Bronchial epithelial cell (primary cell): ENCODE data around the gene TP53INP2. TPM values are rescaled to one million over a fixed set of nuclear protein-coding genes. Genes with fewer than 3 reads are reported as not detected.
A peak's percentile ranks its signal among the peaks of the same experiment; 100 is the strongest.

Experiments used
- DNase-seq: peaks from one replicate; pipeline ENCODE4 v3.0.0-alpha.2; 2010; ENCODE audit warnings: low read depth
- FAIRE-seq: peaks from 2 replicates; lab custom pipeline; 2011; peaks lifted over from hg19 to GRCh38; lab: Jason Lieb, UNC
- H3K27me3 ChIP-seq: 2 replicates; pipeline ENCODE4 v1.5.1; 2011; ENCODE audit warnings: low read length; ENCODE audit not compliant: control insufficient read depth, insufficient read depth
- H3K36me3 ChIP-seq: 2 replicates; pipeline ENCODE4 v1.5.1; 2011; ENCODE audit warnings: low read length; ENCODE audit not compliant: control insufficient read depth, insufficient read depth
- H3K4me3 ChIP-seq: 2 replicates; pipeline ENCODE4 v1.5.1; 2011; ENCODE audit warnings: mild to moderate bottlenecking, low read depth, low read length, control low read depth
- total RNA-seq: library from RNA; depleted of rRNA; stranded (reverse); fragments of >200 nt; gene quantifications from 2 replicates; pipeline ENCODE4 v1.2.1, GENCODE V29; 2014
- TF ChIP-seq, protein P1 (sequence below): IDR thresholded peaks from 2 replicates; pipeline ENCODE4 v1.5.1; 2011; ENCODE audit warnings: mild to moderate bottlenecking, moderate library complexity, low read length, control low read depth, inconsistent platforms; ENCODE audit not compliant: insufficient read depth, severe bottlenecking

The TP53INP2 gene
- total RNA-seq, 1 donor from 2014 or later = 0.53 TPM

DNA sequence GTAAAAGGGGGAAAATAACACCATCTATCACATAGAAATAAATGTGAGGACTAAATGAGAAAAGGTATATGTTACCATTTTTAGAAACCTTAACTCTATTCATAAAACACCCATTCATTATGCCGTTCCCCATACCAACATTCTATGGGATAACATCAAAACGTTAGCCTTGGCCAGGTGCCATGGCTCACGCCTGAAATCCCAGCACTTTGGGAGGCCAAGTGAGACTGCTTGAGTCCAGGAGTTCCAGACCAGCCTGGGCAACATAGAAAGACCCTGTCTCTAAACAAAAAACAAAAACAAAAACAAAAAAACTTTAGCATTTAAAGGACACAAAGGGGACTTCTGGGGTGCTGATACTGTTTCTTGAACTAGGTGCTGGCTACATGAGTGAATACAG is 28.6 kb upstream of the TP53INP2 start:
- Histone ChIP-seq H3K36me3 (no peaks in the 10 kb centered on the region), H3K4me3 (no peak overlapping the region), H3K27me3 (no peaks in the 10 kb centered on the region)
- TF ChIP-seq, protein P1, sequence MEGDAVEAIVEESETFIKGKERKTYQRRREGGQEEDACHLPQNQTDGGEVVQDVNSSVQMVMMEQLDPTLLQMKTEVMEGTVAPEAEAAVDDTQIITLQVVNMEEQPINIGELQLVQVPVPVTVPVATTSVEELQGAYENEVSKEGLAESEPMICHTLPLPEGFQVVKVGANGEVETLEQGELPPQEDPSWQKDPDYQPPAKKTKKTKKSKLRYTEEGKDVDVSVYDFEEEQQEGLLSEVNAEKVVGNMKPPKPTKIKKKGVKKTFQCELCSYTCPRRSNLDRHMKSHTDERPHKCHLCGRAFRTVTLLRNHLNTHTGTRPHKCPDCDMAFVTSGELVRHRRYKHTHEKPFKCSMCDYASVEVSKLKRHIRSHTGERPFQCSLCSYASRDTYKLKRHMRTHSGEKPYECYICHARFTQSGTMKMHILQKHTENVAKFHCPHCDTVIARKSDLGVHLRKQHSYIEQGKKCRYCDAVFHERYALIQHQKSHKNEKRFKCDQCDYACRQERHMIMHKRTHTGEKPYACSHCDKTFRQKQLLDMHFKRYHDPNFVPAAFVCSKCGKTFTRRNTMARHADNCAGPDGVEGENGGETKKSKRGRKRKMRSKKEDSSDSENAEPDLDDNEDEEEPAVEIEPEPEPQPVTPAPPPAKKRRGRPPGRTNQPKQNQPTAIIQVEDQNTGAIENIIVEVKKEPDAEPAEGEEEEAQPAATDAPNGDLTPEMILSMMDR = no peak
- FAIRE-seq (no peak), DNase-seq (no peak)

DNA sequence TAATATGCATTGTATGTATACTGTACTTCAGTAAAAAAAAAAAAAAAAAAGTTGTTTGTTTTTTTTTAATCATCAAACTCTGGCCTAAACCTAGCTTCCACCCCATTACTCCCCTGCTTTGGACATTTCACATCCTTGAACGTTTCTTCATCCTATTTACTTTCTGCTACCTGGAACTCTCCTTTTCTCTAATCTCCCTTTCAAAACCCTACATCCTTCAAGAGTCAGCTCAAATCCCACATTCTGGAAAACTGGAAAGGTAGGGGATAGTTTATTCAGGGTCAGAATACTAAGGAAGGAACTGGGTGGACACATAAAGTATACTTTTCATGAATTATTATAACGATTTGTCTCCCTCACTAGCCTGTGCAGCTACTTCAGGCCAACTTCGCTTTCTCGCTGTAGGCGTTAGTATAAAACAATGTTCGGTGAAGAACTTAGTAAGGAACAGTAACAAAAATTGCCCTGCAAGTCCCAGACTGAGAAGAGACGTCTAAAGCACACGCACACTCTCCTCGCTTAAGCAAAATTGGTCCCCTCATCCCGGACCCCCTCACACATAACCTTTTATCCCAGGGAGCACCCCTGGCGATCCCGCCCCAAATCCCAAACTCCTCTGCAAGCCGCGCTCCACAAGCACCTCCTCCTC is 28.0 kb upstream of the TP53INP2 start:
- Histone ChIP-seq H3K36me3 (no peaks in the 10 kb centered on the region), H3K27me3 (no peaks in the 10 kb centered on the region), H3K4me3 (peak overlapping the region; percentile 80)
- no peak for DNase-seq
- FAIRE-seq = no peak
- TF ChIP-seq, protein P1 = no peak

DNA sequence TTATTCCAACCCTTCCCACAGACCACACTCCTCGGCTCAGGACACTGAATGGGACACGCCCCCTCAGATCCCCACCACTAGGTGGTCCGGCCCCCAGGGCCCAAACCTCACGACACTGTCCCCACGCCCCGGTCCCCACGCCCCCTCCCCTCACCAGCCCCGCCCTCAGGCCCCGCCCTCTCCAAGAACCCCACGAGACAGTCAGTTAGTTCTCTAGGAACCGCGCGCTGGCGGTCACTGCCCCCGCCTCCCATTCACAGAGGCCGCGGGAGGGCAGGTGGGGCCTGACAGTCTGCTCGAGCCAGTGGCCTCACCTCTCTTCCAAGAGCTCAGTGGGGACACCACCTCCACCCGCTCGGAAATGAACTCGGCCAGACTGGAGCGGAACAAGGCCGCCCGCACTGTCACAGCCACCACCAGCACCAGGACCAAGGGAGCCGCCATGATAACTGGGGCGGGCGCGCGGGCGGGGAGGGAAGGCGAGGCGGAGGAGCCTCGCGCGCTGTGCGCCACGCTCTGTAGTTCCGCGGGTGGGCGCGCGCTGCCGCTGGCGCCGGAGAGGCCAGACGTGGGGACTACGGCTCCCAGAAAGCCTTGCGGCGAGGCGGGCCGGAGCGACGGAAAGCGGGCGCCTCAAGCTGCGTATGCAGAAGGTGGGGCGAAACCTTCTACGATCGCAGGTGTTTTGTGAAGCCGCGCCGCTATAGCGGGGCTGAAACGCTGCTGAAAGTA is 27.3 kb upstream of the TP53INP2 start, which contains the start of gene PIGU:
Gene PIGU, minus strand, starts transcription at position 451 of the 732 bp plus-strand sequence. Its CDS starts 7 bp downstream, at position 444.
- Histone ChIP-seq H3K36me3 (no peaks in the 10 kb centered on the region), H3K4me3 (peak within 1 kb of the TSS; percentile 80), H3K27me3 (no peaks in the 10 kb centered on the region)
- FAIRE-seq (no peak), DNase-seq (peak; percentile 89)
- TF ChIP-seq, protein P1 = no peak

DNA sequence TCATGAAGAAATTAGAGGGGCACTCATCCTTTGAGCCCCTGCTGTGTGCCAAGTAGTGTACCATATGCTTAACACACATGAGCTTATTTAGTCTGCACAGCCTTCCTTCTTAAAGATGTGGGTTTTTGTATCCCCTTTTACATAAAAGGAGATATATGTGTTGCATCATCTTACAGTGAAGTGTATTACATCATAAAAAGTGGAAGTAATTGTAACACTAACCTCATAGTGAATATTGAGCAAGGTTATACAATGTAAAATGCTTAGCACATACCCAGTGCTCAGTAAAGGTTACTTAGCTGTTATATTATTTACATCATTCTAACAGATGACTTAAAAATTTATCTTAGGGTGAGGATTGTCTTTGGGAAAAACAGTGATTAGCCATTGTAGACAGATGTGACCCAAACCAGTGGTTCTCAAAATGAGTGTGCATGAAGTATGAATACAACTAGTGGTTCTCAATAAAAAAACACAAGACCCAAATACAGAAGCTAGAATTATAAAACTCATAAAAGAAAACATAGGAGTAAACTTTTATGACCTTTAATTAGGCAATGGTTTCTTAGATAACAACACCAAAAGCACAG is 23.5 kb upstream of the TP53INP2 start:
- H3K27me3 ChIP-seq = no peaks in the 10 kb centered on the region
- no peak for DNase-seq
- no peak overlapping the region for H3K4me3 ChIP-seq
- TF ChIP-seq, protein P1 = no peak
- H3K36me3 ChIP-seq = no peaks in the 10 kb centered on the region
- no peak for FAIRE-seq

DNA sequence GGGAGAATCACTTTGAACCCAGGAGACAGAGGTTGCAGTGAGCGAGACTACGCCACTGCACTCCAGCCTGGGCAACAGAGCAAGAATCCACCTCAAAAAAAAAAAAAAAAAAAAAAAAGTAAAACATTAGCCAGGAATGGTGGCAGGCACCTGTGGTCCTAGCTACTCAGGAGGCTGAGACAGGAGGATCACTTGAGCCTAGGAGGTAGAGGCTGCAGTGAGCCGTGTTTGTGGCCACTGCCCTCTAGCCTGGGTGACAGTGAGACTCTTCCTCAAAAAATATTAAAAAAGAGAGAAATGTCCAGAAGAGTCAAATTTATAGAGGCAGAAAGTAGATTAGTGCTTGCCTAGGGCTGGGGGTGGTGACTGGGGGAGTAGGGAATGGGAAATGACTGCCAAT is 20.5 kb upstream of the TP53INP2 start:
- Histone ChIP-seq H3K36me3 (no peaks in the 10 kb centered on the region), H3K4me3 (no peak overlapping the region), H3K27me3 (no peaks in the 10 kb centered on the region)
- TF ChIP-seq, protein P1 = no peak
- no peak for FAIRE-seq
- DNase-seq = no peak
